GM13977 (cell line): ENCODE data around the gene BCL2A1.
"Not testable (repeated sequence)": the region's sequence is repeated elsewhere in the genome, so short reads cannot be mapped to it uniquely, and the experiment has no call there.

ENCODE experiments used
- DNase-seq: peaks from one replicate; pipeline ENCODE4 v3.0.0; 2012; ENCODE audit warnings: low spot score
- CTCF ChIP-seq: IDR thresholded peaks from 2 replicates; pipeline ENCODE4 v1.5.1; 2012; ENCODE audit warnings: mild to moderate bottlenecking, control low read depth; ENCODE audit not compliant: insufficient read depth; ENCODE audit errors: extremely low read depth, missing control alignments
- in situ Hi-C: fragments of 300-500 bp; cut with MboI; formaldehyde crosslinking; loops from one replicate; pipeline ENCODE4 v1.12.0; 2022; ENCODE audit warnings: low sequenced_read_pairs, low pct_unique_long_range_greater_than_20kb, mixed read lengths, inconsistent platforms; ENCODE audit not compliant: unreplicated experiment

Gene BCL2A1

GRCh38 chr15:79919090-79919748 is 51.8 kb downstream of the BCL2A1 start:
- DNase-seq: no peak
- TF ChIP-seq CTCF: no peak
- in situ Hi-C loops: no loop called here

GRCh38 chr15:79918278-79918677 is 52.7 kb downstream of the BCL2A1 start:
- TF ChIP-seq CTCF: no peak
- in situ Hi-C loops: no loop called here
- no peak for DNase-seq

GRCh38 chr15:79916502-79917132 is 54.4 kb downstream of the BCL2A1 start:
- no peak for TF ChIP-seq CTCF
- in situ Hi-C loops: no loop called here
- DNase-seq: no peak

GRCh38 chr15:79915776-79916501 is 55.1 kb downstream of the BCL2A1 start:
- DNase-seq, in situ Hi-C loops: not testable (repeated sequence)

GRCh38 chr15:79914728-79915127 is 56.3 kb downstream of the BCL2A1 start:
- DNase-seq: no peak
- no peak for TF ChIP-seq CTCF
- in situ Hi-C loops: no loop called here
